ENCODE data around the gene ARRB1.

DNA sequence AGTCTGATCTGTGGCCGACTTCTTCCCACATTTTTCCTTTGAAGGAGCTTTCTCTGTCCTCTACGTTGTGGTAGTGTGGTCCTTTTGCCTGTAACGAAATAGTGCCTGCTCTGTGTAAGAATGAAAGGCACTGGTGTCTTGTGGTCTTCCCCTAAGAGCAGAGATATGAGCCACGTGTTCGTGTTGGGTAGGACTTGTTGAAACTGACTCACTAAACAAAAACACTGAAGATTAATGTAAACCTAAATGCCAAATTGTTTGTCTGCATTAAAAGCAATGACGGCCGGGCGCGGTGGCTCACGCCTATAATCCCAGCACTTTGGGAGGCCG, 37.8 kb upstream of the ARRB1 start:
- TF ChIP-seq, protein P1, sequence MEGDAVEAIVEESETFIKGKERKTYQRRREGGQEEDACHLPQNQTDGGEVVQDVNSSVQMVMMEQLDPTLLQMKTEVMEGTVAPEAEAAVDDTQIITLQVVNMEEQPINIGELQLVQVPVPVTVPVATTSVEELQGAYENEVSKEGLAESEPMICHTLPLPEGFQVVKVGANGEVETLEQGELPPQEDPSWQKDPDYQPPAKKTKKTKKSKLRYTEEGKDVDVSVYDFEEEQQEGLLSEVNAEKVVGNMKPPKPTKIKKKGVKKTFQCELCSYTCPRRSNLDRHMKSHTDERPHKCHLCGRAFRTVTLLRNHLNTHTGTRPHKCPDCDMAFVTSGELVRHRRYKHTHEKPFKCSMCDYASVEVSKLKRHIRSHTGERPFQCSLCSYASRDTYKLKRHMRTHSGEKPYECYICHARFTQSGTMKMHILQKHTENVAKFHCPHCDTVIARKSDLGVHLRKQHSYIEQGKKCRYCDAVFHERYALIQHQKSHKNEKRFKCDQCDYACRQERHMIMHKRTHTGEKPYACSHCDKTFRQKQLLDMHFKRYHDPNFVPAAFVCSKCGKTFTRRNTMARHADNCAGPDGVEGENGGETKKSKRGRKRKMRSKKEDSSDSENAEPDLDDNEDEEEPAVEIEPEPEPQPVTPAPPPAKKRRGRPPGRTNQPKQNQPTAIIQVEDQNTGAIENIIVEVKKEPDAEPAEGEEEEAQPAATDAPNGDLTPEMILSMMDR (IDR thresholded peaks at IDR 0.05) = no peak
- TF ChIP-seq POLR2A (IDR thresholded peaks at IDR 0.05) = no peak
